GM12864 (cell line): ENCODE data around the gene BTBD16.

Source experiments
- DNase-seq: peaks from one replicate; pipeline ENCODE4 v3.0.0-alpha.2; 2011; ENCODE audit warnings: low read depth
- H3K4me3 ChIP-seq: 2 replicates; pipeline ENCODE4 v1.5.1; 2011; ENCODE audit warnings: mild to moderate bottlenecking, low read depth, low read length, control low read depth
- CTCF ChIP-seq: IDR thresholded peaks from 2 replicates; pipeline ENCODE4 v1.5.1; 2011; ENCODE audit warnings: low read depth, mild to moderate bottlenecking, moderate library complexity, low read length, control low read depth, inconsistent platforms; ENCODE audit errors: missing control alignments

BTBD16 gene

GRCh38 chr10:122329416-122329815, 58.3 kb downstream of the BTBD16 start:
- no peak for DNase-seq
- no peak for TF ChIP-seq CTCF
- no peak overlapping the region for H3K4me3 ChIP-seq

- no peak overlapping the region for H3K4me3 ChIP-seq
- DNase-seq, result no peak
- TF ChIP-seq CTCF, result no peak
Observed at GRCh38 chr10:122331100-122331499, 60.0 kb downstream of the BTBD16 start.

GRCh38 chr10:122331615-122332446, 60.7 kb downstream of the BTBD16 start:
- no peak overlapping the region for H3K4me3 ChIP-seq
- DNase-seq, result no peak
- no peak for TF ChIP-seq CTCF

GRCh38 chr10:122333037-122333436, 61.9 kb downstream of the BTBD16 start:
- H3K4me3 ChIP-seq, result no peak overlapping the region
- DNase-seq, result no peak
- TF ChIP-seq CTCF, result no peak

GRCh38 chr10:122336332-122336731, 65.2 kb downstream of the BTBD16 start:
- no peak for TF ChIP-seq CTCF
- DNase-seq, result no peak
- H3K4me3 ChIP-seq, result no peak overlapping the region

GRCh38 chr10:122336961-122337360, 65.9 kb downstream of the BTBD16 start:
- no peak overlapping the region for H3K4me3 ChIP-seq
- TF ChIP-seq CTCF, result no peak
- no peak for DNase-seq
